ENCODE measurements around the gene ARPC5. TPM values are rescaled to one million over a fixed set of nuclear protein-coding genes. Genes with fewer than 3 reads are reported as not detected.

Gene ARPC5
- total and polyA plus RNA-seq, 4 donors, result 165 to 266 (median 188) TPM

GRCh38 chr1:183571678-183572268 is 63.8 kb downstream of the ARPC5 start:
- no peaks in the 10 kb centered on the region for H3K27me3 ChIP-seq (ENCODE audit: control insufficient read depth in 3 of 3, insufficient read depth in 3 of 3, low read length in 2 of 3)
- ATAC-seq (ENCODE audit: insufficient read depth, low FRiP score) (no peak), DNase-seq (no peak)
- H3K9me3 ChIP-seq (ENCODE audit: control insufficient read depth in 4 of 4, insufficient read depth in 3 of 4, low read length in 3 of 4), result no peaks in the 10 kb centered on the region
- no peaks in the 10 kb centered on the region for H3K36me3 ChIP-seq (ENCODE audit: control insufficient read depth in 4 of 4, insufficient read depth in 4 of 4, low read length in 4 of 4)
- no peak for TF ChIP-seq CTCF (IDR thresholded peaks at IDR 0.05; ENCODE audit: control extremely low read depth, extremely low read depth)
- 92 to 94% methylated on average over 4 of the region's 4 CpGs for WGBS, 2 donors
- H3K4me1 ChIP-seq (ENCODE audit: control insufficient read depth in 5 of 5, insufficient read depth in 5 of 5, low read length in 5 of 5), result peaks cover 0 to 3% (median 0%) of the 10 kb centered on the region in 5 donors
- H3K27ac ChIP-seq (ENCODE audit: low read depth in 1 of 2, low read length in 1 of 2), result no peak overlapping the region
- no peak overlapping the region for H3K4me3 ChIP-seq
- H3K9ac ChIP-seq (ENCODE audit: insufficient read depth in 1 of 2, low read length in 2 of 2), result no peak overlapping the region

Other genes with a start within 250 kb of the ARPC5 start
- 1 to 10 TPM in 1 of 2 donors, under 1 TPM in 1; 0.88 to 1.1 TPM for gene NMNAT2, start 217.4 kb downstream of the ARPC5 start, total RNA-seq
- under 1 TPM; 0.10 to 1.00 TPM for gene NMNAT2, start 217.4 kb downstream of the ARPC5 start, polyA plus RNA-seq
- 10 to 100 TPM; 64.2 to 86.6 TPM for gene SMG7, start 163.3 kb downstream of the ARPC5 start, total RNA-seq
- 10 to 100 TPM; 17.4 to 26.9 TPM for gene SMG7, start 163.3 kb downstream of the ARPC5 start, polyA plus RNA-seq
- gene NCF2, start 45.3 kb downstream of the ARPC5 start, total RNA-seq, result 10 to 100 TPM; 38.7 to 99.0 TPM
- gene NCF2, start 45.3 kb downstream of the ARPC5 start, polyA plus RNA-seq, result 100 to 1,000 TPM in 1 of 2 donors, 10 to 100 TPM in 1; 49.6 to 193 TPM
- 1 to 10 TPM; 3.3 to 5.3 TPM for gene APOBEC4, start 17.5 kb upstream of the ARPC5 start, total RNA-seq
- gene APOBEC4, start 17.5 kb upstream of the ARPC5 start, polyA plus RNA-seq, result 1 to 10 TPM; 1.4 to 2.9 TPM
- 10 to 100 TPM; 29.2 to 49.4 TPM for gene RGL1, start 169.3 kb upstream of the ARPC5 start, total RNA-seq
- 10 to 100 TPM in 1 of 2 donors, 1 to 10 TPM in 1; 9.6 to 41.3 TPM for gene RGL1, start 169.3 kb upstream of the ARPC5 start, polyA plus RNA-seq